GM19468 (cell line): ENCODE data around the gene FKBP1B.
"Not testable (repeated sequence)": the region's sequence is repeated elsewhere in the genome, so short reads cannot be mapped to it uniquely, and the experiment has no call there.

Experiments
- ATAC-seq: cut with Tn5 transposase; IDR thresholded peaks from one replicate; pipeline ENCODE4 v1.9.1; 2021; ENCODE audit warnings: mild to moderate bottlenecking, moderate library complexity, moderate number of reproducible peaks; ENCODE audit not compliant: unreplicated experiment; ENCODE audit errors: extremely low read depth

Gene FKBP1B

DNA sequence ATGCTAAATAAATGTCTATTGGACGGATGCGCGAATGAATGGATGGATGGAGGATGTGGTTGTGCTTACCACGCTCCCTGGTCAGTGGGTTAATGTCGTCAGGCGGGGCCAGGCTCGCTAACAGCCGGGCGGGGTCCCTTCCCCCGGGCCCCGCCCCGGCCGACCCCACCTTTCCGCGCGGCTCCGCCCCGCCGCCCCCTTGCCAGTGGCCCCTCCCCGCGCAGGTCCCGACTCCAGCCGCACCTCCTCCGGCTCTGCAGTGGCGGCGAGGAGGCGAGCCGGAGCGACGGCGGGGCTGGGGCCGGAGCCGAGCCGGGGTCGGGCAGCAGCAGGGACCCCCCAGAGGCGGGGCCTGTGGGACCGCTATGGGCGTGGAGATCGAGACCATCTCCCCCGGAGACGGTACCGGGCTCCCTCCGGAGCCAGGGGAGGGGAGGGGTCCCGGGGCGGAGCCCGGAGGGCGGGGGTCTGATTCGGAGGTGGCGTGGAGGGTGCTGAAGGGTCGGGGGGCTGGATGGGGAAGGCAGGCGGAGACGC is at the start of gene FKBP1B:
Gene FKBP1B (plus strand): TSS at position 257 of the 537 bp plus-strand sequence. CDS start 109 bp downstream, at position 366.
- no peak for ATAC-seq

DNA sequence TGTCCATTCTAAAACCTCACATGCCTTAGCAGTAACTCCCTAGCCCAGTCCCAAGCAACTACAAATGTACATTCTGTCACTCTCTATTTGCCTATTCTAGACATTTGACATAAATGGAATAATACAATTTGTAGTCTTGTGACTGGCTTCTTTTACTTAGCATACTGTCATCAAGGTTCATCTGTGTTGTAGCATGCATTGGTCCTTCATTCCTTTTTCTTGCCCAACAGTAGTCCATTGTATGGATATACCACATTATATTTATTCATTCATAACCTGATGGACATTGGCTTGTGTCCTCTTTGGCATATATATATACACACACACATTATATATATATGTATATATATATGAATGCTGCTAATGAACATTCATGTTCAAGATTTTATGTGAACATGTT is 41.8 kb upstream of the FKBP1B start:
- ATAC-seq = no peak

GRCh38 chr2:24008672-24009366 is 40.7 kb upstream of the FKBP1B start:
- no peak for ATAC-seq

- ATAC-seq = no peak
Measured at GRCh38 chr2:24009367-24009679, 40.2 kb upstream of the FKBP1B start.

DNA sequence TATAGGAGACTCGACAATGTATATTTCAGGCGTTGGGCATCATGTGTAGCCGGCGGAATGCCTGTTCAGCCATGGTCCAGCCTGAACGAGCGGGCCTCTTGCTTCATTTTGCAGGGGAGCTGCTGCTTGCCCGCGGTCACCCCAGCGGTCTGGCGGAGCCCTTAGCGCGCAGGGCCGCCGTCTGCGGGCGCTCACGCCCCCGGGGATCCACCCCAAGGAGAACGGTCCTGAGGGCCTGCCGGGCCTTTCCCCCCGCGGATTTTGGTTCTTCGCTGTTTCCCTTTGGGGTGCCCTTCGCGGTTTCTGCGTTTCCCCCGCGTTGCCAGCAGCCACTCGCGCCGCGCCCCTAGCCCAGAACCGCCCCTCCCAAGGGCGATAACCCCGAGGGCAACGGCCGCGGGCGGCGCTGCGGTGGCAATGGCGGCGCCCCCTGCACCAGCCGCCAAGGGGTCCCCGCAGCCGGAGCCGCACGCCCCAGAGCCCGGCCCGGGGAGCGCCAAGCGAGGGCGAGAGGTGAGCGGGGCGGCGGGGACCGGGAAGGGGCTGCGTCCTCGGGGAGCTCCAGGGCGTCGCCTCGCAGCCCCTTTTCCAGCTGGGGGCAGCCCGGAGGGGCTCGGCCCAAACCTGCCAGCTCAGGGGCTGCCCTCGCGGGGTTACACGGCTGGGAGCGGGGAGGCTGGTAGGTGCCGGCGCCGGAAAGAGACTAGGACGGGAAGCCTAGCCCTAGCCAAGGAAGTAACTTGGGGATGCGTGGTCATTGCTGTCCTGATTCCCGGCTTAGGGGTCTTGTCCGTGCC is 39.7 kb upstream of the FKBP1B start, which contains the start of gene MFSD2B:
Gene MFSD2B (plus strand): TSS at position 406 of the 797 bp plus-strand sequence. CDS start 12 bp downstream, at position 418.
- ATAC-seq = no peak

- ATAC-seq = no peak
Measured at GRCh38 chr2:24010477-24011249, 38.9 kb upstream of the FKBP1B start.

GRCh38 chr2:24011250-24012104 is 38.1 kb upstream of the FKBP1B start:
- no peak for ATAC-seq

GRCh38 chr2:24012521-24013188 is 36.9 kb upstream of the FKBP1B start:
- no peak for ATAC-seq

- ATAC-seq = not testable (repeated sequence)
Measured at GRCh38 chr2:24014902-24015301, 34.6 kb upstream of the FKBP1B start.

- no peak for ATAC-seq
Measured at GRCh38 chr2:24015562-24016375, 33.8 kb upstream of the FKBP1B start.

GRCh38 chr2:24016376-24016761 is 33.2 kb upstream of the FKBP1B start:
- ATAC-seq = no peak

GRCh38 chr2:24016853-24017703 is 32.5 kb upstream of the FKBP1B start:
- ATAC-seq = no peak

GRCh38 chr2:24017711-24018110 is 31.8 kb upstream of the FKBP1B start:
- no peak for ATAC-seq

DNA sequence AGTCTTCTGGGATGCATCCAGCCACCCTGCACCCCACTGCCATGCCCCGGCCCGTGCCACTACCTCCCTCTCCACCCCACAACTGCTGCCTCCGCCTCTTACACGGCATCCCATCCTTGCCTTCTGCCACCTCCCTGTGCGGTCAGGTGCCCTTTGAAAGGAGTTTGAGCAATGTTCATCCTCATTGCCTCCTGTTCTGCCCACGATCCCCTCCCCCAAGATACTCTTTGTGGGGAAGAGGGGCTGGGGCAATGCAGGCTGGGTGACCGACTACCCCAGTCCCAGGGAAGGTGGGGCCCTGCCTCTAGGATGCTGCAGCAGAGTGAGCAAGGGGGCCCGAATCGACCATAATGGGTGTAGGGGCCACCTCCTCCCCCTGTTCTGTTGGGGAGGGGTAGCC is 31.3 kb upstream of the FKBP1B start:
- ATAC-seq = no peak

- ATAC-seq = no peak
Measured at GRCh38 chr2:24019729-24020128, 29.8 kb upstream of the FKBP1B start.

GRCh38 chr2:24020244-24020643 is 29.3 kb upstream of the FKBP1B start:
- ATAC-seq = no peak
